Kidney (tissue), 14 donors: ENCODE data around the gene PXN. TPM values are rescaled to one million over a fixed set of nuclear protein-coding genes. Genes with fewer than 3 reads are reported as not detected.

ENCODE experiments used
- DNase-seq, 5 donors: peaks; one replicate each; pipeline ENCODE4 v3.0.0-alpha.2; 2013 to 2020
- FAIRE-seq: peaks from 2 replicates; lab custom pipeline; 2012; peaks lifted over from hg19 to GRCh38; lab: Jason Lieb, UNC
- H3K27ac ChIP-seq, 2 donors: one replicate each; pipeline ENCODE4 v1.7.0; 2013; ENCODE audit warnings: low read depth in 2 of 2, low read length in 2 of 2, inconsistent platforms in 1 of 2
- H3K27me3 ChIP-seq: one replicate; pipeline ENCODE4 v1.7.1; 2013; ENCODE audit warnings: low read length, inconsistent platforms; ENCODE audit not compliant: control insufficient read depth, insufficient read depth
- H3K36me3 ChIP-seq, 3 donors: one replicate each; pipeline versions ENCODE4 v1.7.0 to v1.7.1; 2013; ENCODE audit warnings: low read length in 3 of 3, control low read depth in 1 of 3, inconsistent platforms in 1 of 3; ENCODE audit not compliant: insufficient read depth in 3 of 3, control insufficient read depth in 2 of 3
- H3K4me1 ChIP-seq, 3 donors: one replicate each; pipeline versions ENCODE4 v1.7.0 to v1.7.1; 2013; ENCODE audit warnings: low read length in 3 of 3, inconsistent platforms in 1 of 3, low read depth in 1 of 3; ENCODE audit not compliant: control insufficient read depth in 2 of 3, insufficient read depth in 2 of 3
- H3K4me3 ChIP-seq, 3 donors: one replicate each; pipeline versions ENCODE4 v1.7.0 to v1.8.1; 2013; ENCODE audit warnings: low read length in 3 of 3, control low read depth in 1 of 3, inconsistent platforms in 1 of 3
- H3K9ac ChIP-seq, 3 donors: one replicate each; pipeline versions ENCODE4 v1.7.0 to v1.7.1; 2013; ENCODE audit warnings: low read length in 3 of 3, control low read depth in 1 of 3, inconsistent platforms in 1 of 3
- H3K9me3 ChIP-seq, 3 donors: one replicate each; pipeline versions ENCODE4 v1.7.0 to v1.7.1; 2013; ENCODE audit warnings: low read length in 3 of 3, control low read depth in 1 of 3, inconsistent platforms in 1 of 3; ENCODE audit not compliant: control insufficient read depth in 2 of 3, insufficient read depth in 1 of 3
- CTCF ChIP-seq: IDR thresholded peaks from 3 replicates; pipeline ENCODE4 v1.5.1; 2012; ENCODE audit warnings: mild to moderate bottlenecking, moderate library complexity, borderline replicate concordance; ENCODE audit not compliant: insufficient read depth; ENCODE audit errors: extremely low read depth
- intact Hi-C: fragments of 100-400 bp; cut with DNase I; formaldehyde crosslinking; loops from one replicate; pipeline ENCODE4 v1.11.1; 2022
- polyA plus RNA-seq: library from polyadenylated mRNA; stranded (reverse); fragments of 350-450 nt; fragmentation: Illumina TruSeq; extraction: RNeasy Lipid Tissue Mini Kit (QIAGEN cat#74804); gene quantifications from one replicate; pipeline ENCODE4 v1.2.3, GENCODE V29; 2014; ENCODE audit warnings: low read depth, low replicate concordance; ENCODE audit not compliant: insufficient read depth
- total RNA-seq: library from RNA; stranded (reverse); fragmentation: NEBNext Ultra II Directional; extraction: Animal tissue kit (Norgen Biotek cat#: 25700); gene quantifications from one replicate; pipeline ENCODE4 v1.2.1, GENCODE V29; 2021
- donor health status: control.
- donor health status: control.
- donor health status: control.
- donor health status: control.
- donor health status: control.
- donor health status: DM: yes; HTN: yes; CAD: no.
- donor health status: Normal renal cell carcinoma (clear cell type).

PXN gene
- total and polyA plus RNA-seq, 2 donors from 2014 or later: 57.1 to 133 TPM

DNA sequence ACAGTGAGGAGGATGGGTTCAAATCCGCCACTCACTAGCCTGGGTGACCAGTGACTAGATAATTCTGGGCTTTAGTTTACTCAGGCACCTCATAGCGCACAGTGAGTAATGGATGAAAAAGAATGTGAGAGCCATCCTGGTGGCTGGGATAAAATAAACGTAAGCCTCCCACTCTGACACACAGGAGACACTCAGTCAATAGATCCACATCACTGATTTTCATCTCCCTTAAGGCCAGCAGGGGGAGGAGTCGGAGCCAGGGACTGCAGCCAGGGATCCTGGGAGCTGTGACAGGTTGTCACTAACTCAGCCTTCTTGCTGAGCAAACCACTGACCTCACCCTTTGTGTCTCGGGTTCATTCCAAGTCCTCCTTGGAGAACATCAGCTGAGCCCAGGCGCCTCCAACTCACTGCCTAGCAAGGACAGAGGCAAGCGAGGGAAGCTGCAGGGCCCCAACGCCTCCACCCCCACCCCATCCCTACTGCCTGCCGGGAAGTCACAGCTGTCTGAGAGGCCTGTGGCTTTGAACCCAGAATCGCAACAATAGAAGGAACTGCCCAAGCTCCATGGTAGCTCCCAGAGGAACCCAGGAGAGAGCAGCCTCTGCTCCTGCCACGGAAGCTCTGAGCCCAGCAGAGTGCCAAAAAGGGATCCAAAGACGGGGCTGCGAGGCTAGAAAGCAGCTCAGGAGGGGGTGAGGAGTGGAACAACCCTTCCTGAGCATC, 30.7 kb downstream of the PXN start:
- Histone ChIP-seq H3K27ac (peak overlapping the region; percentile 68 to 84), H3K4me1 (peaks cover 8 to 74% (median 58%) of the 10 kb centered on the region in 3 donors), H3K9me3 (no peaks in the 10 kb centered on the region), H3K9ac (peak overlapping the region in 1 of 3 donors; percentile 22), H3K4me3 (no peak overlapping the region), H3K27me3 (no peaks in the 10 kb centered on the region), H3K36me3 (no peaks in the 10 kb centered on the region)
- no peak for FAIRE-seq
- peak; percentile 89 to 96 (median 94) for DNase-seq
- intact Hi-C loops: no loop called here
- peak; percentile 58 for TF ChIP-seq CTCF

DNA sequence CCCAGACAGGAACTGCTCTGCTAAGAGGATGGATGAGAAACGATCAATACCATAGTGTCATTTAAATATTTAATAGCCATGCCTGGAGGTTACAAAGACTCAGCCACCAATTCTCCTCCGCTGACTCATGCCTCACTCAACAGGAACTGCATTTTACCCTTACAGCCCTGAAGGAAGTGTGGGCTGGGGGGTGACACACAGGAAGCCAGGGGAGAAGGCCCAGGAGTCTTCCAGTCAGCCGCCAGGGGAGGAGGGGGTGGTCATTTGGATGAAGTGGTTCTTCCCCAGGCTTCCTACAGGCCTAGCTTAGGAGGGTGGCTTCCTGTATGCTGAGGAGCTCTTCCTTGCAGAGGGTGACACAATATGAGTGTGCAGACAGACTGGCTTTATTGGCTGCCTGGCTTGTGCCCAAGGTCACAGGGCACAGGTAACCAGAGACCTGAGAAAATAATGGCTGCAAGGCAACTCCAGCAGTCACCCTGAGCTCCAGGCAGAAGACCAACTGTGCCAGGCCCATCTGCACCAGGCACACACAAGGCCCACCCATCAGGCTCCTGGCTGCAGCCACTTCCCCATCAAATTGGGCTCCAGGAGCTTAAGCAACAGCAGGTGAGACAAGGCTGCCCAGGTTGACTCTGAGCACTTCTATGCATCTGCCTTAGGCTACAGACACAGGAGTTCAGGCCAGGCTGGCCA, 34.1 kb downstream of the PXN start:
- no peaks in the 10 kb centered on the region for H3K27me3 ChIP-seq
- peak overlapping the region in 1 of 3 donors; percentile 66 for H3K9ac ChIP-seq
- no peak overlapping the region for H3K4me3 ChIP-seq
- H3K27ac ChIP-seq: peak overlapping the region; percentile 84 to 92
- intact Hi-C loops: no loop called here
- FAIRE-seq (no peak), DNase-seq (peak in 2 of 5 donors; percentile 64 to 90)
- H3K4me1 ChIP-seq: peaks cover 11 to 83% (median 72%) of the 10 kb centered on the region in 3 donors
- H3K36me3 ChIP-seq: peaks cover 0 to 4% (median 4%) of the 10 kb centered on the region in 3 donors
- no peaks in the 10 kb centered on the region for H3K9me3 ChIP-seq
- TF ChIP-seq CTCF: no peak

- H3K36me3 ChIP-seq: peaks cover 0 to 9% (median 6%) of the 10 kb centered on the region in 3 donors
- no peak overlapping the region for H3K4me3 ChIP-seq
- peak overlapping the region; percentile 84 to 92 for H3K27ac ChIP-seq
- peak overlapping the region in 2 of 3 donors; percentile 33 to 66 for H3K9ac ChIP-seq
- no peaks in the 10 kb centered on the region for H3K9me3 ChIP-seq
- FAIRE-seq: no peak
- intact Hi-C loops: no loop called here
- H3K27me3 ChIP-seq: no peaks in the 10 kb centered on the region
- no peak for TF ChIP-seq CTCF
- peak in 1 of 5 donors; percentile 59 for DNase-seq
- H3K4me1 ChIP-seq: peaks cover 9 to 85% (median 74%) of the 10 kb centered on the region in 3 donors
Measured at GRCh38 chr12:120230974-120231315, 34.6 kb downstream of the PXN start.
